H1 (cell line): Measurements from ENCODE around the gene MATN4. TPM values are rescaled to one million over a fixed set of nuclear protein-coding genes. Genes with fewer than 3 reads are reported as not detected.

Experiments
- ATF3 ChIP-seq: IDR thresholded peaks from 2 replicates; pipeline ENCODE4 v1.6.1; 2011; ENCODE audit warnings: low read depth, mild to moderate bottlenecking, low read length; ENCODE audit not compliant: insufficient read depth
- CHD1 ChIP-seq: IDR thresholded peaks from 2 replicates; pipeline ENCODE4 v1.6.1; 2012; ENCODE audit warnings: low read depth, low read length, improper control_type of control experiment
- CHD7 ChIP-seq: fragments of 300-600 bp; sonication (generic); IDR thresholded peaks from 2 replicates; pipeline ENCODE4 v1.7.1; 2012; ENCODE audit warnings: low read length, moderate library complexity, mild to moderate bottlenecking, inconsistent platforms; ENCODE audit not compliant: insufficient replicate concordance
- EP300 ChIP-seq, 2 experiments: IDR thresholded peaks; 1 replicate in 1 of 2; 2 replicates in 1 of 2; pipeline ENCODE4 v1.6.1; 2011 to 2012; ENCODE audit warnings: low read depth in 2 of 2, low read length in 2 of 2, mild to moderate bottlenecking in 2 of 2, borderline replicate concordance in 1 of 2, inconsistent platforms in 1 of 2, moderate library complexity in 1 of 2
- NANOG ChIP-seq: IDR thresholded peaks from 2 replicates; pipeline ENCODE4 v1.6.1; 2011; ENCODE audit warnings: low read length, low read depth, mild to moderate bottlenecking, inconsistent platforms; ENCODE audit not compliant: insufficient read depth, poor library complexity, severe bottlenecking
- RXRA ChIP-seq: IDR thresholded peaks from 2 replicates; pipeline ENCODE4 v1.6.1; 2011; ENCODE audit warnings: low read depth, mild to moderate bottlenecking, low read length, moderate library complexity; ENCODE audit not compliant: insufficient read depth
- SP1 ChIP-seq: IDR thresholded peaks from 2 replicates; pipeline ENCODE4 v1.6.1; 2011; ENCODE audit warnings: low read depth, low read length
- SP2 ChIP-seq: IDR thresholded peaks from 2 replicates; pipeline ENCODE4 v1.6.1; 2012; ENCODE audit warnings: mild to moderate bottlenecking, low read length, inconsistent platforms
- ZNF274 ChIP-seq: IDR thresholded peaks from 2 replicates; pipeline ENCODE4 v1.7.0; 2012; ENCODE audit warnings: low read length, borderline replicate concordance; ENCODE audit errors: extremely low read depth
- polyA plus RNA-seq, 7 experiments: library from polyadenylated mRNA; depleted of rRNA in 3 of 7; stranded (reverse) in 5 of 7; unstranded in 2 of 7; fragments of >200 nt in 5 of 7; fragments of 200-250 nt in 2 of 7; gene quantifications; 1 replicate in 5 of 7; 2 replicates in 1 of 7; 4 replicates in 1 of 7; pipeline versions ENCODE4 v1.2.1 to v1.2.3, GENCODE V29; 2011 to 2013; ENCODE audit warnings: missing spikeins in 2 of 7, mixed read lengths in 2 of 7
- total RNA-seq: library from RNA; stranded (reverse); fragmentation: NEBNext Ultra II Directional; extraction: Animal tissue kit (Norgen Biotek cat#: 25700); gene quantifications from 2 replicates; pipeline ENCODE4 v1.2.1, GENCODE V29; 2021

MATN4 gene
- total and polyA plus RNA-seq, 2 of the 8 experiments (the other 6 are each of a cell fraction or from before 2014, with no cell fraction given), result 2.1 to 4.4 TPM

- TF ChIP-seq CHD7 (no peak), EP300 (IDR thresholded peaks at IDR 0.05; ENCODE audit: borderline replicate concordance in 1 of 2, low read depth in 2 of 2, low read length in 2 of 2) (no peak), SP2 (no peak), NANOG (no peak), ZNF274 (no peak), SP1 (no peak), CHD1 (no peak), RXRA (no peak), ATF3 (no peak)
These were observed 4.3 kb downstream of the MATN4 start (continued) for GRCh38 chr20:45303586-45304463.
